ENCODE data around the gene CYTH4. TPM values are rescaled to one million over a fixed set of nuclear protein-coding genes. Genes with fewer than 3 reads are reported as not detected.

The CYTH4 gene
- total RNA-seq, 2 donors from 2014 or later: not detected

DNA sequence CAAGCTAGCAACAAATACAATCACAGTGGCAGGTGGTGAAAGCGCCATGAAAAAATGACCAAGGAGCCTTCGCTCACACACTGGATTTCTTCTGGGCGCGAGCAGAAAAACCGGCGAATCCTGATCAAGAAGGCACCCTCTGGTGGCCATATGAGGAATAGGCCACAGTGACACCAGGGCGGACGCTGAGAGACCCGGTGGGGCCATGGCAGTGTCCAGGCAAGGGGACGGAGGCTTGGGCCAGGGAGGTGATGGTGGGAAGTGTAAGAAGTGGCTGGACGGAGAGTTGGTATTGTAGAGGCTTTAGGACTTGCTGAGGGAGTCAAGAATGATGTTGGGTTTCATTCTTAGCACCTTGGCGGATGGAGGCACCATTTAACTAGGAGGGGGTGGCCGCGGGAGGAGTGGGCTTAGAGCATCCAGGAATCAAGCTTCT, 21.4 kb upstream of the CYTH4 start:
- TF ChIP-seq, protein P1, sequence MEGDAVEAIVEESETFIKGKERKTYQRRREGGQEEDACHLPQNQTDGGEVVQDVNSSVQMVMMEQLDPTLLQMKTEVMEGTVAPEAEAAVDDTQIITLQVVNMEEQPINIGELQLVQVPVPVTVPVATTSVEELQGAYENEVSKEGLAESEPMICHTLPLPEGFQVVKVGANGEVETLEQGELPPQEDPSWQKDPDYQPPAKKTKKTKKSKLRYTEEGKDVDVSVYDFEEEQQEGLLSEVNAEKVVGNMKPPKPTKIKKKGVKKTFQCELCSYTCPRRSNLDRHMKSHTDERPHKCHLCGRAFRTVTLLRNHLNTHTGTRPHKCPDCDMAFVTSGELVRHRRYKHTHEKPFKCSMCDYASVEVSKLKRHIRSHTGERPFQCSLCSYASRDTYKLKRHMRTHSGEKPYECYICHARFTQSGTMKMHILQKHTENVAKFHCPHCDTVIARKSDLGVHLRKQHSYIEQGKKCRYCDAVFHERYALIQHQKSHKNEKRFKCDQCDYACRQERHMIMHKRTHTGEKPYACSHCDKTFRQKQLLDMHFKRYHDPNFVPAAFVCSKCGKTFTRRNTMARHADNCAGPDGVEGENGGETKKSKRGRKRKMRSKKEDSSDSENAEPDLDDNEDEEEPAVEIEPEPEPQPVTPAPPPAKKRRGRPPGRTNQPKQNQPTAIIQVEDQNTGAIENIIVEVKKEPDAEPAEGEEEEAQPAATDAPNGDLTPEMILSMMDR (conservative IDR thresholded peaks at IDR 0.05): peak; percentile 92
- Mint-ChIP-seq H3K9me3 (peaks cover 17% of the 10 kb centered on the region), H3K4me3 (no peak overlapping the region), H3K36me3 (ENCODE audit: low read depth) (no peaks in the 10 kb centered on the region), H3K27ac (no peak overlapping the region), H3K4me1 (peaks cover 20% of the 10 kb centered on the region), H3K27me3 (ENCODE audit: insufficient read depth) (peaks cover 35% of the 10 kb centered on the region)
- no peaks in the 10 kb centered on the region for H3K36me3 ChIP-seq (ENCODE audit: control insufficient read depth, insufficient read depth, low read length)
- peak; percentile 88 for DNase-seq
- H3K27ac ChIP-seq (ENCODE audit: low read depth, low read length): no peak overlapping the region
- no peak overlapping the region for H3K4me3 ChIP-seq (ENCODE audit: low read length)
- H3K27me3 ChIP-seq (ENCODE audit: control insufficient read depth, insufficient read depth, low read length, poor library complexity, severe bottlenecking): peaks cover 15% of the 10 kb centered on the region
- WGBS, 2 experiments (ENCODE audit: insufficient coverage in 1 of 2, insufficient read length in 1 of 2): 33 to 46% methylated on average over 9 to 14 of the region's 14 CpGs
- no peak overlapping the region for H3K9ac ChIP-seq (ENCODE audit: extremely low read depth, low read length, poor library complexity, severe bottlenecking)
- peaks cover 12% of the 10 kb centered on the region for H3K9me3 ChIP-seq (ENCODE audit: control insufficient read depth, low read length)
- peaks cover 8% of the 10 kb centered on the region for H3K4me1 ChIP-seq (ENCODE audit: control insufficient read depth, insufficient read depth, low read length)

DNA sequence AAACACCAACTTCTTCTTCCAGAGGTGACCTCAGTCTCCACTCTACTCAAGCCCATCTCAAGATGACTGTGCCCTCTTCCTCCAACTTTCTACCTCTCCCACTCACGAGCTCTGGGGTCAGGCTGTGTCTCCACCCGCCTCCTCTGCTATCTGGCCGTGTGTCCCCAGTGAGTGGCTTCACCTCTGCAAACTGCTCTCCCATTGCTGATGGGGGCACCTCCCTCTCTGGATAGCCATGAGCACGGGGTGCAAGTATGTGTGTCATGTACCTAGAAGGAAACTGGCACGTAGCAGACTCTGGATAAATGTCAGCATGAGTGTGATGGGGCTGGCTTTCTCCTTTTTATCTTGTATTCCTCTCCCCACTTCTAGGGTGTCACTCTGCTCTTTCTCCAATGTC, 20.0 kb upstream of the CYTH4 start:
- H3K27me3 ChIP-seq (ENCODE audit: control insufficient read depth, insufficient read depth, low read length, poor library complexity, severe bottlenecking): peaks cover 15% of the 10 kb centered on the region
- peaks cover 12% of the 10 kb centered on the region for H3K9me3 ChIP-seq (ENCODE audit: control insufficient read depth, low read length)
- H3K36me3 Mint-ChIP-seq (ENCODE audit: low read depth): no peaks in the 10 kb centered on the region
- no peaks in the 10 kb centered on the region for H3K36me3 ChIP-seq (ENCODE audit: control insufficient read depth, insufficient read depth, low read length)
- H3K9ac ChIP-seq (ENCODE audit: extremely low read depth, low read length, poor library complexity, severe bottlenecking): no peak overlapping the region
- H3K27me3 Mint-ChIP-seq (ENCODE audit: insufficient read depth): peaks cover 38% of the 10 kb centered on the region
- peaks cover 21% of the 10 kb centered on the region for H3K4me1 Mint-ChIP-seq
- peak; percentile 31 for DNase-seq
- H3K4me3 Mint-ChIP-seq: no peak overlapping the region
- WGBS, 2 experiments (ENCODE audit: insufficient coverage in 1 of 2, insufficient read length in 1 of 2): 85 to 95% methylated on average over 5 of the region's 5 CpGs
- no peak overlapping the region for H3K4me3 ChIP-seq (ENCODE audit: low read length)
- H3K4me1 ChIP-seq (ENCODE audit: control insufficient read depth, insufficient read depth, low read length): peaks cover 8% of the 10 kb centered on the region
- peaks cover 17% of the 10 kb centered on the region for H3K9me3 Mint-ChIP-seq
- H3K27ac Mint-ChIP-seq: no peak overlapping the region
- no peak overlapping the region for H3K27ac ChIP-seq (ENCODE audit: low read depth, low read length)
- TF ChIP-seq, protein P1 (conservative IDR thresholded peaks at IDR 0.05): no peak

DNA sequence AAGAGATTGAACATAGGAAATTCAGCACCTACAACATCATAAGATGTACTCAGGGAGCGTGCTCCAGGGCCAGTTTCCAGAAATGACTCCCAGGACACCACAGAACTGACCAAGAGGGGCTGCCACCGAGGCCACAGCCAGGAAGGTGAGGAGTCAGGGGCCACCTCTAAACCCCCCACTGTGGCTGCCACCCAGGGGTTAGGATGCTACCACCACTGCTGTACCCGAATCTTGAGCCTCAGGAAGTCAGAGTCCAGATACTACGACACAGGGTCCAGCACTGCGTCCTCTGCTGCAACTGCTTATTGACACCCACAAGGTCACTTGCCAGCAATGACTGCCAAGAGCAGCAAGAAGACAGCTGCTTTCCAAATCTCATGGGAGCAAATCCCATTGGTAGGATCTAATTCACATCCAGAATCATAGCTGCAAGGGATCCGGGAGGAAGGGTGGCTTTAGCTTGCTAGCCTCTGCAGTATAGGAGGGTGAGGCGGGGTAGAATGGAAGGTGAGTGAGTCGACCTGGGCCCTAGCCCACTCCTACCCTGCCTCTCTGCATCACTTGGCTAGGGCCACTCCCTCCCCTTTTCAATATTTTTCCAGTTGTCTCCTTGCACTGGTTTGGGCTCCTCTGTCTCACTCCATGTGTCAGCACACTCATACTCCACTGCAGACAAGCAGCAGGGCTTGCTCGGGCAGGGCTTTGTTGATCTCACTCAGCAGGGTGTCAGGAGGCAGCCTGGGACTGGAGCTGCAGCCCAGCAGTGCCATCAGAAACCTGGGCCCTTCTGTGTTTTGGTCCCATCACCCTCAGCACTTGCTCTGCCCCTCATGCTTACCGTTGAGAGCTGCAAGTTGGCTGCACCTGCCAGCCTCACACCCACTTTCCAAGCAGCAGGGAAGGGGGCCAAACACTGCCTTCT, 18.1 kb upstream of the CYTH4 start:
- no peaks in the 10 kb centered on the region for H3K36me3 Mint-ChIP-seq (ENCODE audit: low read depth)
- peak; percentile 39 for DNase-seq
- Histone ChIP-seq H3K27me3 (ENCODE audit: control insufficient read depth, insufficient read depth, low read length, poor library complexity, severe bottlenecking) (peaks cover 15% of the 10 kb centered on the region), H3K9ac (ENCODE audit: extremely low read depth, low read length, poor library complexity, severe bottlenecking) (no peak overlapping the region), H3K36me3 (ENCODE audit: control insufficient read depth, insufficient read depth, low read length) (no peaks in the 10 kb centered on the region), H3K4me1 (ENCODE audit: control insufficient read depth, insufficient read depth, low read length) (no peaks in the 10 kb centered on the region), H3K9me3 (ENCODE audit: control insufficient read depth, low read length) (peaks cover 12% of the 10 kb centered on the region), H3K4me3 (ENCODE audit: low read length) (no peak overlapping the region), H3K27ac (ENCODE audit: low read depth, low read length) (no peak overlapping the region)
- H3K9me3 Mint-ChIP-seq: peaks cover 17% of the 10 kb centered on the region
- H3K4me1 Mint-ChIP-seq: peaks cover 12% of the 10 kb centered on the region
- TF ChIP-seq, protein P1 (conservative IDR thresholded peaks at IDR 0.05): no peak
- H3K4me3 Mint-ChIP-seq: no peak overlapping the region
- H3K27me3 Mint-ChIP-seq (ENCODE audit: insufficient read depth): peaks cover 37% of the 10 kb centered on the region
- no peak overlapping the region for H3K27ac Mint-ChIP-seq
- 85 to 90% methylated on average over 8 to 9 of the region's 10 CpGs for WGBS, 2 experiments (ENCODE audit: insufficient coverage in 1 of 2, insufficient read length in 1 of 2)
